GM19351 (cell line): ENCODE data around the gene ZNF48.
A peak's percentile ranks its signal among the peaks of the same experiment; 100 is the strongest.

ENCODE experiments used
- ATAC-seq: cut with Tn5 transposase; IDR thresholded peaks from one replicate; pipeline ENCODE4 v1.9.1; 2021; ENCODE audit warnings: mild to moderate bottlenecking, moderate library complexity; ENCODE audit not compliant: unreplicated experiment

The ZNF48 gene

DNA sequence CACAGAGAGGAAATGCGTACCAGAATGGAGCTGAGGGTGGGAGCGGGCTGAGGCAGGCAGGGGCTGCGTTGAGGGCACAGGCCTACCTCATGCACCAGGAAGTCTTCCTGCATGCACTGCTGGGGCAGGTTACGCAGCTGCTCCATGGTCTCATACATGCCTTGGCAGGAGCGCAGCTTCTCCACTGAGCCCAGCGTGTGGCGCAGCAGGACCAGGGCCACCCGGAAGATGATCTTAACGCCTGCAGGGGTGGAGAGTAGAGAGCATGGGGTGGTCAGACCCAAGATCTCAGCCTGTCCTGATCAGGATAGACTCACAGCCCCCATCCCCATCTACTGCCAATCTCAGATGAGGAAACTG, 36.7 kb upstream of the ZNF48 start:
- ATAC-seq = no peak

DNA sequence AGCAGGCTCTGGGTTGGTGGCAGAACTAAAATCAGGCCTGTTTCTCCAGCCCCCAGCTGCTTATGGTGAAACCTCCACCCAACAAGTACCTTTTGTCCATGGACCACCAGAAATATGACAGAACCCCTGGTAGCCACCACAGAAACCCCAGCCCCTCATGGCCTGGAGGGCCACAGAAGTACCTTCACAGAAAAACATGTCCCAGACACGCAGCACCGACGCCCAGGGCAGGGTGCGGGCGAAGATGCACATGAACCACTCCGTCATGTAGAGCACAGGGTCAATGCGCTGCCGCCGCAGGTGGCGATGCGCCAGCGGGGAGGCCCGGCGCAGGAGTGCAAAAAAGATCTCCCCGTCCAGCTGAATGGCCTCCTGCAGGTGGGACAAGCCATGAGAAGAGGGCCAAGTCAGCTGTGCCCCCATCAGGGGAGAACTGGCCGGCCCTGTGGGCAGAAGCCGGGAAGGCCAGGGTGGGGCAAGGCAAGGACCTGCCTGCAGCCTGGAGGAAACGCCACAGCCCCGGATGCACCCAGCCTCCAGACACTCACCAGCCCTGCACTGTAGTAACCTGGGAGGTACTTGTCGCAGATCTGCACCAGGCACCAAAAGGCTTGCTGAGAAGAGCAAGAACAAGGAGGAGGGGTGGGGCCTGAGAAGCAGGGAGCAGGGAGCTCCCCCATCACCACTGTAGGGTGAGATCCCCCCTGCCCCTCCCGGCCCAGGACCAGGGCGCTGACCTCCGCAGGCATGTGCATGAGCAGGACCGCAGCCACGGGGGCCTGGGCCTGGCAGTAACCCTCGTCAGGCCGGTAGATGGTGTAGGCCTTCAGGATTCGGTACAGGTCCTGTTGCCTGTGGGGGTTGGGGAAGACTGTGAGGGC, 36.0 kb upstream of the ZNF48 start:
- ATAC-seq = no peak

DNA sequence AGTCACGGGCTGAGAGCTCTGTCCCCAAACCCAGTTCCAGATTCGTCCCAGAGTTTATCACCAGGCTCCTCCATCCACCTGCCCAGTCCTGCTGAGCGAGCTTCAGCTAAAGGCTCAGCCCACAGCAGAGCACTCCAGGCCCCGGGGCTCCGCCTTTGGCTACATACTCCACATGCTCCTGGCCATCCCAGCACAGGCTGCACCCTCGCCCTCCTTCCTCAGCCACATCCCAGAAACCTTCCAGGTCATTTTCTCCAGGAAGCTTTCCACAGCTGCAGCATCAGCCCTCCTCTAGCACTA, 35.4 kb upstream of the ZNF48 start:
- ATAC-seq = no peak

DNA sequence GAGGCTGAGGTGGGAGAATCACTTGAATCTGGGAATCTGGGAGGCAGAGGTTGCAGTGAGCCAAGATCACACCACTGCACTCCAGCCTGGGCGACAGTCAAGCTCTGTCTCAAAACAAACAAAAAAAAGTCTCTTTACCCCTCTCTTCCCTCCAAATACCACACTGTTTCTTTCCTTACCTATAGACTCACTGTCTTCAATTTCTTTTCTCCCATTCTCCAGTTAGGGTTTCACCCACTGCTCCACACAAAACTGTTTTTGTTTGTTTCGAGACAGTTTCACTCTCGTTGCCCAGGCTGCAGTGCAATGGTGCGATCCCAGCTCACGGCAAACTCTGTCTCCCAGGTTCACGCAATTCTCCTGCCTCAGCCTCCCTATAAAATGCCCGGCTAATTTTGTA, 34.0 kb upstream of the ZNF48 start:
- ATAC-seq = no peak

DNA sequence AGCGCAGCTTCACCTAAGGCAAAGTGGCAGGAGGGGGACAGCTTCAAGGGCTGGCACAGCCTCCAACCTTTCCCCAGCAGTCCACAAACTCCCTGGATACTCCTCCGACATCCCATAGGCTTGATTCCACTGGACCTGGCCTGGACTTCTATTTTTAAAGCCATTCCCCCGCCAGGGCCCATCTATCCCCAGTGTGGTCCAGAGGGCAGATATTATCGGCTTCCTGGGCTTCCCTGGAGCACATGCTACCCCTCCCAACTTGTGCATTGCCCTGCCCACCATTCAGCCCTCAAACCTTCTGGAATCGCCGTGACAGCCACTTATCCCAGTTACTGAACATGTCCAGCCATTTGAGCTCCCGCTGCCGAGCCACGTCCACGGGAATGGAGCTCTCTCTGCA, 30.0 kb upstream of the ZNF48 start:
- no peak for ATAC-seq

DNA sequence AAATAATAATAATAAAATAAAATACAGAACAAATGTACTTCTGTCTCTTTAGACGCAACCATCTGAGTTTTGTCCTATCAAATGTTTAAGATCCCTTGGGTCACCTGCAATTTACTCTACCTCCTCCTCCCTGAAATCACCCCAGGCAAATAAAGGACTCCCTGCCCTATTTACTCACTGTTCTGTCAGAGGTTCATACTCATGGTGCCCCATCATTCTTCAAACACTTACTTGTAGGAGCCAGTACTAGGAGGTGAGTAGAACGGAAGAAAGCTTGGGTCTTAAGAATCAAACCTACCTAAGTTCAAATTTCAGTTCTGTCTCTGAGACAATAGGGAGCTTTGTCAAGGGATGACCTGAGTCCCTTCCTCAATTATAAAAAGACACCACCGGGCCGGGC, 28.7 kb upstream of the ZNF48 start:
- no peak for ATAC-seq

DNA sequence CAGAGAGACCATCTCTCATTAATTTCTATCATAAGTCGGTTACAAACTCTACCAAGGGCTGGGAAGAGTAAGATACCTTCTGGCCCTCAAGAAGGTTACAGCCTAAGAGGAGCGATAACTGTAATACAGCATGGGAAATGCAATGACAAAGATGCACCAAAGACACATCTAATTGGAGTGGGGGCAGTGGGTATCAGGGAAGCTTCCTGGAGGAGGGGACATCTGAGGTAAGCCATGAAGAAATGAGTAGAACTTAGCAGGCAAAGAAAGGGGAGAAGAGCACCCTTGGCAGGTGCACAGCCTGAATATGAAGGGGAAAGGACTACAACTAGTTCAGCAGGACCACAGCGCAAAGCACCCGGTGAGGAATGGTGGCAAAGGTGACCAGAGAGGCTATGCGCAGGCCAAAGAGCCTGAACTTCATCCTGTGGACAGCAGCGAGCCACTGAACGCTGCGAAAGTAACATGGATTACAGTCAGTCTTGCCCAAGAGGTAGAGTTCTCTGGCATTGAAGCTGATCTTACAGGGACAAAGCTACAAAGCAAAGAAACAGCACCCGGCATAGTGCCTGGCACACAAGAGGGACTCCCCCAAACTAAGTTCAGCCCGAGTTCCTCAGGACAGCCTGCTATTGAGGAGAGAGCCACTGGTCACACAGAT, 27.7 kb upstream of the ZNF48 start:
- ATAC-seq = no peak

DNA sequence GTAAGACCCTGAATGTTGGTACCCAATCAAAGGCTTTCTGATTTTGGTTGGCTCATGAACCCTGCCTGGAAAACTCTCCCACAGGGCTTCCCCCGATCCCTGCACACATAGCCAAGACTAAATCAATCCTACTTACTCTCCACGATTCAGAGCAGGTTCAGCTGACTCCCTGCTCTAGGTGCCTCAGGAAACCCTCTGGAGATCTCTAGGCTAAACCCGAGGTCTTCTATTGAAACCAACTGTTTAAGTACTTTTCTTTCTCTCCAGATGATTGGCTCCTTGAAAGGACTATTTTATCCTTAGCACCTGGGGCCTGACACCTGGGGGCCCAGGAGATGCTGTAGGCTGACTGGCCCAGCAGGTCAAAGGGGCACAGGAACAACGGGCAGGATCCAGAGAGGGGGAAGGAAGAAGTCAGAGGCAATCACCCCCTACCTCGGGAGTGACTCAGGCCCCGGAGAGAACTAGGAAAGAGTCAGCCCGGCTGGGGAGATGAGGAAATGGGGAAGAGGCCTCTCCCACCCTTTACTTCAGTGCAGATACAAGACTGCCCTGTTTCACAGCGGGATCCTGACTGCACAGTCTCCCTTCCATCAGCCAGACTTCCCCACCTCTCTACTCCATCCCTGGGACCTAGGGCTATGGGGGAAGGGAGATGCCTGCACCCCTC, 27.0 kb upstream of the ZNF48 start:
- ATAC-seq = no peak

DNA sequence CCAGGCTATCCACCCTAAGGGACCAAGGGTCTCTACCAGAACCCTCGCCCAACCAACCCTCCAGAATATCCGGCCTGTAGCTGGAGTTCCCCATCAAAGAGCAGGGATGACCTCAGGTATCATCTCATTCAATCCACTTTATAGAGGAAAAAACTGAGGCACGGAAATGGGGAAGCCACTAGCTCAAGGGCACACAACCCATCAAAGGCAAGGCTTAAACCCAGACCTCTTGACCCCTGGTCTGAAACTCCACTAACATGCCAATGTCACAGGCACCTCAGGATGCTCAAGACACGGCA, 26.5 kb upstream of the ZNF48 start:
- no peak for ATAC-seq

DNA sequence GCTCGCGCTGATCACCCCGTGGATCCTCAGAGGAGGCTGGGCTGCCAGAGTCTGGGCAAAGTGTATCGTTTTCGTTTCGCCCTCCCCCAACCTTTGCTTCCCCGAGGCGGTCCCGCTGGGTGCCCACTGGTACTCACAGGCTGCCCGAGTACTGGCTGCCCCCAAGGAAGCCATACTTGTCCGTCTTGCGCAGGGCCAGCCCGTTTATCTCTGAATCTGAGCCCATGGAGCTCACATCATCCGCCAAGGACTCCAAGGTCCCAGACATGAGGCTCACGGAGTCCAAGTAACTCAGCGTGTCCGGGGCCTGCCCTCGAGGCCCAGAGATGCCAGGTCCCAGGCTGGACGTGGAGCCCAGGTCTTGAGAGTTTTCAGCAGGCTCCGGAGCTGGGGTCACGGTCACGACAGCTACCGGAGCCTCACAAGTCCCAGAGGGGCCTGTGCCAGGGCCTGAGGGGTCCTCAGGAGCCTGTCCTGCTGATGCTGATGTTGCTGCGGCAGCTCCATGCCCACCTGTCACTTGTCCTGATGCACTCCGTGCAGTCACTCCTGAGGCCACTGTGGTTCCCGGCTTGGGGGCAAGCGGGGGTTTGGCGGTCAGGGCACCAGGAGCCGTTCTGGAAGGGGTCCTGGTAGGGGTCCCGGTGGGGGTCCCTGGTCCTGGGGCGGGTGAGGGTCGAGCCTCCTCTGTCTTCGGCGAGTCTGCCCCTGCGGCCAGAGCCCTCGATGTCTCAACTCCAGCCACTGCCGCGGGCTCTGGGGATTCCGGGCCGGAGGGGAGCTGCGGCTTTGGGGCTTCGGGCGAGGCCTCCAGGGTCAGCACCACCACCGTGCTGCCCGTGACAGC, 25.9 kb upstream of the ZNF48 start:
- no peak for ATAC-seq

DNA sequence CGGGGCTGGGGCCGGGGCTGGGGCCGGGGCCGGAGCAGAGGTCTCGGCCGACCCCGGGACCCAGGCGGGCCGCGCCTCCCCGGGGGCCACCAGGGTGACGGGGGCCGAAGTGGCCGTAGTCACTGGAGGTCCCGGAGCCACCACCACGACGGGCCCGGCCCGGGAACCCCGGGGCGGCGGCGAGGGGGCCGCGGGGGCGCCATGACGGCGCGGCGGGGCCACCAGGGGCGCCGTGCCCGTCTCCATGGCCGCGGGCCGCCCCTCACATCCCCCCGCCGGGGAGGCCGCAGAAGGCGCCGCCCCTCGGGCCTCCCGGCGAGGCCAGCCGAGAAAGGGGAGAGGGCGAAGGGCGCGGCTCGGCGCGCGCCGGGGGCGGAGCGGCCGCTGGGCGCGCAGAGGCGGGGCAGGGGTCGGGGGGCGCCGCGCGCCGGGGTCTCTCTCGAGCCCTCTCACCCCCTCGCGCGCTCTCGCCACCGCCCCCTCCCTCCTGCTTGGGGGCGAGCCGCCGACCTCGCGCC, 25.2 kb upstream of the ZNF48 start:
- peak; percentile 10 for ATAC-seq

DNA sequence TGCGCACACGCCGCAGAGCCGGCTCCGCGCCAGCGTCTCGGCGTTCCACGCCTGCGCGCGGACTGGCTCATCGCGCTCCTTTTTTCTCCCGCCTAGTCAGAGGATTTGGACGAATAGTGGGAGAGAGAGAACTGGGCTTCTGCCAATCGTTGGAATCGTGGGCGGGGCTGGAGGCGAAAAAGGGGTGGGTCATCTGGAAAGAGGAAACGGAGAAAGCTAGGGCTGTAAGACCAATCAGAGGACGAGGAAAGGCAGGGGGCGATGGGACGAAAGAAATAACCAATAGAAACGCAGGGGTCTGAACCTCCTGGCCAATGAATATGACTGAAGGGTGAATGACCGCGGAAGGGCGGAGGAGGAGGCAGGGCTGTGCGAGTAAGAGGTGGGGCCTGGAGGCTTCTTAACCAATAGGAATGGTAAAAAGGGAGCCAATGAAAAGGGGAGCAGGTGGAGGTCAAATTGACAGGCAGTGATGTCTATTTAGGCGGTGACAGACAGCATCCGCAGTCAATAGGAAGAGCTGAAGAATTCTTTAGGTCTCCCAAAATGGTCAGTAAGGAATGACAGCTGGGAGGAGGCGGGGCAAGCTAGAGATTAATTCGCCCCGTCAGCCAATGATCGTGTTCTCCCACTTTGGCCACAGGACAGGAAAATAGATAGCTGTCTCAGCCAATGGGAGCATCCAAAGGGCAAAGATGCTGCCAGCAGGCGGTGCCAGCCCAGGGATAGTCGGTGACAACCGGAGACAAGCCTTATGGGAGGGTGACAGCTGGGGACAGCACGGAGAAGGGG, 24.6 kb upstream of the ZNF48 start, which contains the start of gene TBC1D10B:
TSS of gene TBC1D10B (minus strand) at position 39 of the 792 bp plus-strand sequence. CDS start 311 bp downstream, outside the sequence.
- peak; percentile 81 for ATAC-seq

DNA sequence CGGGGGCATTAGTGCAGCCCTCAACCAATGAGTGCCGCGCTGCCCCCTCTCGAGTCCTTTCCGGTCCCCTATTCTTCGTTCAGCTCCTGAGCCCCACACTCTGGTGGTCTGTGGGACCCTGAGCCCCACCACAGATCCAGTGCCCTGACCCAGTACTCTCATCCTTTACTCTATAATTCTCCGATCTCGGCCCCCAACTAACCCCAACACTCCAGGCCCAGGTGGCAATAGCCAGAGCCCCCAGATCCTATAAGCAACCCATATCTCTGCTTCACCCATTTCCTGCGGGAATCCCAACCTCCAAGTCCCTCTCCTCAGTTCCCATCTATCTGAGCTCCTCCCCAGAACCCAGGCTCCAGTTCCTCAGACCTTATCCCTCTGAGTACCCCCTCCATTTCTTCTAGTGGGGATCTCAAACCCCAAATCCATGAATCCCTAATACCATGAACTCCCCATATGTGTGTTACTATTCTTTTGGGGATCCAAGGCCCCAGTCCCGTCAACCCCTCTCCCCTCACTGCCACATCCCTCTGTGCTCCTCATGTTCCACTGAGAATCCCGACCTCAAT, 23.9 kb upstream of the ZNF48 start:
- no peak for ATAC-seq

DNA sequence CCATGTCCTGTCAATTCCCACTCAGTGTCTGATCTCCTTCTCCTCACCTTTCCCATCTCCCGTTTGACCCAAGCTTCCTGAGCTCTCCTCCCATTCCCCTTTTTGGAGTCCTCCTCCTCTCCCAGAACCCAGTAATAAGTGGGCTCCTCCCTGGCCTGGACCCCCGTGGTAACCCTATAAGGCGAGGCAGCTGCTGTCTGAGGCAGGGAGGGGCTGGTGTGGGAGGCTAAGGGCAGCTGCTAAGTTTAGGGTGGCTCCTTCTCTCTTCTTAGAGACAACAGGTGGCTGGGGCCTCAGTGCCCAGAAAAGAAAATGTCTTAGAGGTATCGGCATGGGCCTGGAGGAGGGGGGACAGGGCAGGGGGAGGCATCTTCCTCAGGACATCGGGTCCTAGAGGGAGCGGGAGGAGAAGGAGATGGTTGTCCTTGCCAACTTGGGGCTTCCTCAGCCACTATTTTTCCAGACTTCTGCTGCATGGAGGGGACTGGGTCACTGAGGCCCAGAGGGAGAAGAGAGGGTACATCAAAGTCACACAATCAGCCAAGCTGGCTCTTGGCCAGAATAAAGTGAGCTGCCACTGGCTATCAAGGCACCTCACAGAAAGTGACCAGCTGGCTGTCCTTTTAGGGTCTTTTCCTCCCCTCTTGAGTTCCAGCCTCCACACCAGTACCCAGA, 23.0 kb upstream of the ZNF48 start:
- ATAC-seq = no peak

DNA sequence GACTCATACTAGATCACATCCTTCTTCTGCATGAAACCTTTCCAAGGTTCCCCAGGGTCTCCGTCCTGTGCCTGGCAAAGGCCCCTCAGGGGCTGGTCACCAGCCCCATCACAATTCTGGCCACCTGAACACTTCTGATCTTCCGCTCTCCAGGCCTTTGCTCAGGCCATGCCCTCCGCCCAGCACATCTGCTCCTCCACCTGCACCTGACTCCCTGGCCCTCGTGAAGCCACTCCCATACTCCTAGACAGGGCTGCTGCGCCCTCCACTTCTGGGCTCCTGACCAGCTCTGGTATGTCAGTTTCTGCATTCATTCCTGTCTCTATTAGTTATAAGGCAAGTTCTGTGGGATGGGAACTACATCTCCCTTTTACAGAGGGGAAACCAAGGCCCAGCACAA, 22.5 kb upstream of the ZNF48 start:
- no peak for ATAC-seq

DNA sequence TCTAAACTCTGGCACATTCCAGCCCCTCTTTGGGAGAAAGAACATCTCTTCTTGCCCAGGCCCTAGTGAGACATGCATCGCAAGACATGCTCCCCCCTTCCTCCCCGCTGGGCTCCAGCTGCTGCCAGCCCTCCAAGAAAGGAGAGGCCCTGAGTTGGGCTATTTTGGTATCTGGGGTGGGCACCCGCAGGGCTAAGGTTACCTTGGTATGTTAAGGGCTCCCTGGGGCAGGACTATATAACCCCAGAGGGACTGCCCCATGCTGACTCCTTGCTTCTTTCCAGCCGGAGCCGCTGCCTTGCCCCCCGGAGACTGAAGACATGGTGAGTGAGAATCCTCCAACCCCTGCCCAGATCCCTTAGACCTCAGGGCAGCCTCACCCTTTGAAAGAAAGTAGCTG, 20.7 kb upstream of the ZNF48 start, which contains the start of gene MYL11:
TSS of gene MYL11 (plus strand) at position 265 of the 400 bp plus-strand sequence. CDS start at position 321, 56 bp downstream.
- no peak for ATAC-seq

DNA sequence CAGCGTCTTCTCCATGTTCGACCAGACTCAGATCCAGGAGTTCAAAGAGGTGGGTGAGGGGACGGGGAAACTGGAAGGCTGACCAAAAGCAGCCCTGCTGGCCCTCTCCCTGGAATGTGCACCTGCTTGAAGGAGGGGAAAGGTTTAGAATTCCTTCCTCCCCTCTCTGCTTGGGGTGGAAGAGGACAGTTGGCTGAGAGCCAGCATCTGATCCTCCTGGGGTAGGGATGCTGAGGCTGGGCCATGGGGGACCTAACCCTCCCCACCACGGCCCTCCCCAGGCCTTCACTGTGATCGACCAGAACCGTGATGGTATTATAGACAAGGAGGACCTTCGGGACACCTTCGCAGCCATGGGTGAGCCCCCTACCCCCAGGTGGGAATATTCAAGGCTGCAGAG, 19.4 kb upstream of the ZNF48 start:
- ATAC-seq = no peak

DNA sequence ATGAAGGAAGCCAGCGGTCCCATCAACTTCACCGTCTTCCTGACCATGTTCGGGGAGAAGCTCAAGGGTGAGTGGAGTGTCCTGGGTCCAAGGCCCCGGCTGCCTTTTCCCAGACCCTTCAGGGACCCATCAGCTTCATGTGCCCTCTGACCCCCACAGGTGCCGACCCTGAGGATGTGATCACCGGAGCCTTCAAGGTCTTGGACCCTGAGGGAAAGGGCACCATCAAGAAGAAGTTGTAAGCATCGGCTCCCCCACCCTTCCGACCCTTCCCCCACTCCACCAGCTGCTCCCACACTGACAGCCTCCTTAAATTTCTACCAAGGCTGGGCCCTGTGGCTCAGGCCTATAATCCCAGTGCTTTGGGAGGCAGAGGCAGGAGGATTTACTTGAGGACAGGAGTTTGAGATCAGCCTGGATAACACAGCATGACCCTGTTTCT, 18.7 kb upstream of the ZNF48 start:
- ATAC-seq = no peak
